ENCODE data around the gene TTC28.

DNA sequence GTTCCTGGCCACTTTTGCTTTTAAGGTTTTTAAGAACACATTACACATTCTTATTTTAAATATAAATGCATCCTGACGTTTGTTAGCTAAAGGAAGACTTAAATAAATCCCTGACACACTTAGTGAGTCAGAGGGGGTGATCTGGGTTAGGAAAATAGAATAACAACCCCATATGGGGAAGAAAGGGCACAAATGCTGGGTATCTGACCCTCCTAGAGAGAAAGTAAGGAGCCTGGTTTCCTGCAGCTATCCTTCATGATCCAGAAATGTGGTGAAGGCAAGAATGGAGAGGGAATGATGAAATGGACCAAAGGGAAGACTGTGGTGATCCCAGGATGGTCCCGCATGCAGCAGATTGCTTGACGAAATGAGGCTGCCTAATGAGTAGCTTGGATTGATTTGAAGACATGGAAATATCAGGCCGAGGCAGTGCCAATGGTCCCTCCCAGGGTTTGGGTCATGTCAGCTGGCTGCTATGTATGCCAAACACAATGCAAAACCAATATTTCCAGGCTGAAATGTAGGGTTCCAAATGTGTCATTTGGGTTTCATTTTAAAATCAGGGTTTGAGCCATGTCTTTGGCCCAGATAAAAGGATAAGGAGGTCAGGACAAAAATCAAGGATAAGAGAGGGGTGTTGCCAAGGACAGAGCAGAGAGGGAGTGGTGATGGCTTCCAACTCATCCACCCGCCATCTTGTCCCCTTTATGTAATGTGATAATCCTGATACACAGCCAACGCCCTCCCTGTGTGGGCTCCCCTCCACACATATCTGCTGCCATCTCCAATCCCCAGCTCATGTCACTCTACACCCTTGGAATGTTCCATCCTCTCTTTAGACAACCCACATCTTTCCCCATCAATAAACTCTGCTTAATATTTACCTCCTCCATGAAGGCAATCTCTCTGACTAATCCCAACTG lies 625.5 kb downstream of the TTC28 start:
- TF ChIP-seq EZH2phosphoT487 (IDR thresholded peaks at IDR 0.05; ENCODE audit: borderline replicate concordance) = no peak
- TF ChIP-seq, protein P1, sequence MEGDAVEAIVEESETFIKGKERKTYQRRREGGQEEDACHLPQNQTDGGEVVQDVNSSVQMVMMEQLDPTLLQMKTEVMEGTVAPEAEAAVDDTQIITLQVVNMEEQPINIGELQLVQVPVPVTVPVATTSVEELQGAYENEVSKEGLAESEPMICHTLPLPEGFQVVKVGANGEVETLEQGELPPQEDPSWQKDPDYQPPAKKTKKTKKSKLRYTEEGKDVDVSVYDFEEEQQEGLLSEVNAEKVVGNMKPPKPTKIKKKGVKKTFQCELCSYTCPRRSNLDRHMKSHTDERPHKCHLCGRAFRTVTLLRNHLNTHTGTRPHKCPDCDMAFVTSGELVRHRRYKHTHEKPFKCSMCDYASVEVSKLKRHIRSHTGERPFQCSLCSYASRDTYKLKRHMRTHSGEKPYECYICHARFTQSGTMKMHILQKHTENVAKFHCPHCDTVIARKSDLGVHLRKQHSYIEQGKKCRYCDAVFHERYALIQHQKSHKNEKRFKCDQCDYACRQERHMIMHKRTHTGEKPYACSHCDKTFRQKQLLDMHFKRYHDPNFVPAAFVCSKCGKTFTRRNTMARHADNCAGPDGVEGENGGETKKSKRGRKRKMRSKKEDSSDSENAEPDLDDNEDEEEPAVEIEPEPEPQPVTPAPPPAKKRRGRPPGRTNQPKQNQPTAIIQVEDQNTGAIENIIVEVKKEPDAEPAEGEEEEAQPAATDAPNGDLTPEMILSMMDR (IDR thresholded peaks at IDR 0.05 in 2 of 3, conservative IDR thresholded peaks at IDR 0.05 in 1 of 3; ENCODE audit: borderline replicate concordance in 1 of 3, insufficient read depth in 1 of 3, low read depth in 2 of 3, low read length in 2 of 3) = no peak
- TF ChIP-seq POLR2A (IDR thresholded peaks at IDR 0.05; ENCODE audit: borderline replicate concordance, extremely low read depth, insufficient read depth, insufficient read length) = no peak
- no peak for TF ChIP-seq RAD21 (IDR thresholded peaks at IDR 0.05; ENCODE audit: low read depth)
- TF ChIP-seq POLR2AphosphoS5 (IDR thresholded peaks at IDR 0.05; ENCODE audit: low read depth, low read length) = no peak
